ENCODE results near the gene NDE1.
"Not testable (repeated sequence)": the region's sequence is repeated elsewhere in the genome, so short reads cannot be mapped to it uniquely, and the experiment has no call there.

NDE1 gene

DNA sequence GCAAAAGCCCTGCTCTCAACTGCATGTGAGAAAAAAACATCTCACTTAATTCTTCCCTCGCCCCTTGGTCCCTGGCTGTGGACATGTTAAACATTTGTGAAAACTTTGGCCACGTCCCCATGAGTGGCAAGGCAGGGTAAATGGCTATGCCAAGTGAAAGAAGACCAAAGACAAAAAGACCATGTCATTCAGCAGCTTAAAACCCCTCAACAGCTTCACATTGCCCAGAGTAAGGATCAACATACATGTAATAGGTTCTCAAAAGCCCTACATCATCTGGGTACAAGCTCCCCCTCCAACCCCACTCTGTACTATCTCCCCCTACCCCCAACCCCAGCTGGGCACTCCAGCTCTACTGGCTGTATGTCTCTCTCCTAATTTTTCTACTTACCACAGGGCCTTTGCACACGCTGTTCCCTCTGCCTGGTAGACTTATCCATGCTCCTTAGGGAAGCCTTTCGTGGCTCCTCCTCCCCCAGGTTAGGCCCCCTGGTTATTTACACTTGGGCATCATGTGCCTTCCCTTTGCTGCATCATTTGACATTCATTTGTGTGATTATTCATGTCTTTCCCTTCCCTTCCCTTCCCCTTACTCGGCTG is 75.7 kb downstream of the NDE1 start:
- H3K9me3 ChIP-seq (ENCODE audit: control insufficient read depth in 5 of 5, low read length in 5 of 5): peaks cover 0 to 2% (median 0%) of the 10 kb centered on the region in 5 donors
- peaks cover 3 to 42% (median 20%) of the 10 kb centered on the region in 5 donors for H3K36me3 ChIP-seq (ENCODE audit: control insufficient read depth in 5 of 5, insufficient read depth in 5 of 5, low read length in 5 of 5)
- H3K4me3 ChIP-seq (ENCODE audit: low read depth in 1 of 5, low read length in 5 of 5): no peak overlapping the region
- no peaks in the 10 kb centered on the region for H3K27me3 ChIP-seq (ENCODE audit: control insufficient read depth in 5 of 5, insufficient read depth in 4 of 5, low read length in 5 of 5)
- H3K4me1 ChIP-seq (ENCODE audit: control insufficient read depth in 5 of 5, insufficient read depth in 5 of 5, low read length in 5 of 5): no peaks in the 10 kb centered on the region
- no peak overlapping the region for H3K9ac ChIP-seq (ENCODE audit: low read length in 5 of 5)
- H3K27ac ChIP-seq (ENCODE audit: low read depth, low read length): no peak overlapping the region

DNA sequence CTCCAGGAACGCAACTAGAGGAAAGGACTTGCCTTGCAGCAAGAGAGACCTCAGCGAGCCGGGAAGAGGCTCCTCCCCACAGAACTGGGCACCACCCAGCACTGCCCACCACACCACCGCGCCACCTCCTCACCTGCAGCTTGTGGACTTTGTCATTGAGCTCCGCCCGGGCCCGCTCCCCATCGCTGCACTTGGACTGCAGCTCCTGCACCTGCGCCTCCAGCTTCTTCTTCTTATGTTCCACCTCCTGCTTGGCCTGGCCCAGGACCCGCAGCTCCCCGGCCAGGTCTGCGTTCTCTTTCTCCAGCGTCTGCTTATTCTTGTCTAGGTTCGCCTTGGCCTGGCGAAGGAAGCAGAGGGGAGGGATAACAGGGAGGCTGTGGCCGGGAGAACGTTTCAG is 76.7 kb downstream of the NDE1 start:
- Histone ChIP-seq H3K4me1 (ENCODE audit: control insufficient read depth in 5 of 5, insufficient read depth in 5 of 5, low read length in 5 of 5) (no peaks in the 10 kb centered on the region), H3K9ac (ENCODE audit: low read length in 5 of 5) (no peak overlapping the region), H3K27ac (ENCODE audit: low read depth, low read length) (no peak overlapping the region), H3K4me3 (ENCODE audit: low read depth in 1 of 5, low read length in 5 of 5) (no peak overlapping the region), H3K36me3 (ENCODE audit: control insufficient read depth in 5 of 5, insufficient read depth in 5 of 5, low read length in 5 of 5) (peaks cover 3 to 35% (median 20%) of the 10 kb centered on the region in 5 donors), H3K9me3 (ENCODE audit: control insufficient read depth in 5 of 5, low read length in 5 of 5) (peaks cover 0 to 2% (median 0%) of the 10 kb centered on the region in 5 donors), H3K27me3 (ENCODE audit: control insufficient read depth in 5 of 5, insufficient read depth in 4 of 5, low read length in 5 of 5) (no peaks in the 10 kb centered on the region)

DNA sequence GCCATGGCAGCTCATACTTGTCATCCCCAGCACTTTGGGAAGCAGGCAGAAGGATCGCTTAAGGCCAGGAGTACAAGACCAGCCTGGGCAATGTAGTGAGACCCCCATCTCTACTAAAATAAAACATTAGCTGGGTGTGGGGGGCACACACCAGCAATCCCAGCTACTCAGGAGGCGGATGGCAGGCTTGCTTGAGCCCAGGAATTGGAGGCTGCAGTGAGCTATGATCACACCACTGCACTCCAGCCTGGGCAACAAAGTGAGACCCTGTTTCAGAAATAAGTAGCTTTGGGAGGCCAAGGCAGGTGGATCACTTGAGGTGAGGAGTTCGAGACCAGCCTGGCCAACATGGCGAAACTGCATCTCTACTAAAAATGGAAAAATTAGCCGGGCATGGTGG is 77.7 kb downstream of the NDE1 start:
- not testable (repeated sequence) for H3K4me1 ChIP-seq (ENCODE audit: control insufficient read depth in 5 of 5, insufficient read depth in 5 of 5, low read length in 5 of 5); H3K9me3 ChIP-seq (ENCODE audit: control insufficient read depth in 5 of 5, low read length in 5 of 5); H3K27me3 ChIP-seq (ENCODE audit: control insufficient read depth in 5 of 5, insufficient read depth in 4 of 5, low read length in 5 of 5); H3K9ac ChIP-seq (ENCODE audit: low read length in 5 of 5); H3K27ac ChIP-seq (ENCODE audit: low read depth, low read length); H3K4me3 ChIP-seq (ENCODE audit: low read depth in 1 of 5, low read length in 5 of 5)
- peaks cover 3 to 40% (median 20%) of the 10 kb centered on the region in 5 donors for H3K36me3 ChIP-seq (ENCODE audit: control insufficient read depth in 5 of 5, insufficient read depth in 5 of 5, low read length in 5 of 5)

DNA sequence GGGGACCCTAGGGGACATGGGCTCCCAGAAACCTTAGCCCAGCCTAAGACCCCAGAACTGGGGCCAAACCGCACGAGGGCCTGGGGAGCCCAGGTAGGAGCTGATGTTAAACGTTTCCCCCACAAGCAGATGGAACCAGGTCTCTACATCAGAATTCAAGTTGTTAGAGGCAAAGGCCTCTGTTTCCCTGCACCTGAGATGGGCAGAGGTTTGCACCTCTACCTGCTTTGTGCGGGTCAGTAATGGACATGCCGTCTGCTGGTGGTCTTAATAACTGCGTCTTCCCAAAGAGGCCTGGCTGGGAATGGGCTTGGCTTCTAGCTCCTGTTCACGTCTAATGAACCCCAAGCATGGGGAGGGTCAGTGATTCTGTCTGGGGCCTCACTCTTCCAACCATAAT is 79.1 kb downstream of the NDE1 start:
- peaks cover 3 to 43% (median 17%) of the 10 kb centered on the region in 5 donors for H3K36me3 ChIP-seq (ENCODE audit: control insufficient read depth in 5 of 5, insufficient read depth in 5 of 5, low read length in 5 of 5)
- H3K4me1 ChIP-seq (ENCODE audit: control insufficient read depth in 5 of 5, insufficient read depth in 5 of 5, low read length in 5 of 5): no peaks in the 10 kb centered on the region
- no peak overlapping the region for H3K4me3 ChIP-seq (ENCODE audit: low read depth in 1 of 5, low read length in 5 of 5)
- H3K27me3 ChIP-seq (ENCODE audit: control insufficient read depth in 5 of 5, insufficient read depth in 4 of 5, low read length in 5 of 5): no peaks in the 10 kb centered on the region
- H3K9ac ChIP-seq (ENCODE audit: low read length in 5 of 5): no peak overlapping the region
- H3K27ac ChIP-seq (ENCODE audit: low read depth, low read length): no peak overlapping the region
- peaks cover 0 to 2% (median 0%) of the 10 kb centered on the region in 5 donors for H3K9me3 ChIP-seq (ENCODE audit: control insufficient read depth in 5 of 5, low read length in 5 of 5)

DNA sequence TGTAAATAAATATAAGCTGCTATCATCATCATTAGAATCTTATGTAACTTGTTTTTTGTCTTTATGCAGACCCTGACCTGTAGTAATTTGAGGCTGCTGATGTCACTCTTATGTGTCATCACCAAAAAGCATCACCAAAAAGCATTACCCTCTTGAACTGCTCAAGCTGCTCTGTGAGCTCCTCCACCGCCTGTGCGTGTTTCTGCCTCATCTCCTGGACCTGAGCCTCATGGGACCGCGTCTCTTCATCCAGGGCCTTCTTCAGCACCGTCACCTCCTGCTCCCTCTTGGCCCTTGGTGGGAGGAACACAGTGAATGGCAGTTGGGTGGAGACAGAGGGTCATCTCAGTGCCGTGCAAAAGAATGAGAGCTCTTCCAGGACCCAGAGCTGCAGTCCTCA is 82.4 kb downstream of the NDE1 start:
- Histone ChIP-seq H3K4me3 (ENCODE audit: low read depth in 1 of 5, low read length in 5 of 5) (no peak overlapping the region), H3K27ac (ENCODE audit: low read depth, low read length) (no peak overlapping the region), H3K9ac (ENCODE audit: low read length in 5 of 5) (no peak overlapping the region), H3K9me3 (ENCODE audit: control insufficient read depth in 5 of 5, low read length in 5 of 5) (no peaks in the 10 kb centered on the region), H3K27me3 (ENCODE audit: control insufficient read depth in 5 of 5, insufficient read depth in 4 of 5, low read length in 5 of 5) (no peaks in the 10 kb centered on the region), H3K36me3 (ENCODE audit: control insufficient read depth in 5 of 5, insufficient read depth in 5 of 5, low read length in 5 of 5) (peaks cover 0 to 37% (median 2%) of the 10 kb centered on the region in 5 donors), H3K4me1 (ENCODE audit: control insufficient read depth in 5 of 5, insufficient read depth in 5 of 5, low read length in 5 of 5) (no peaks in the 10 kb centered on the region)

DNA sequence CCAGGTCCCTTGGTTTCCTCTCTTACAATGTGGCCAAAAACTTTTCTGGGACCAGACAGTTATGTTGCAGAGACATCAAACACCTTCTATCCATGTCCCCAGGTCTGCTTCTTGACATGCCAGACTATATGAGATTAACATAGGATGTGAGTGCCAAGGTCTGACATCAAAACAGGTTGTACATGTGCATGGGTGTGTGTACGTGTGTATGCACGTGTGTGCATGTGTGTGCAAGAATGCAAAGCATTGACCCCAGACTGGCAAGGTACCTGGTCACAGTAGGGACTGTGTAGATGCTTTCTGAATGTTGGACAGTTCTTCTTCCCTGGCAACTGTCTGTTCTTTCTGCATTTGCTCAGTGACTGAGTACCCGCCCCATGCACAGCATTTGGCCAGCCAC is 85.6 kb downstream of the NDE1 start:
- Histone ChIP-seq H3K27me3 (ENCODE audit: control insufficient read depth in 5 of 5, insufficient read depth in 4 of 5, low read length in 5 of 5) (no peaks in the 10 kb centered on the region), H3K4me3 (ENCODE audit: low read depth in 1 of 5, low read length in 5 of 5) (no peak overlapping the region), H3K27ac (ENCODE audit: low read depth, low read length) (no peak overlapping the region), H3K4me1 (ENCODE audit: control insufficient read depth in 5 of 5, insufficient read depth in 5 of 5, low read length in 5 of 5) (no peaks in the 10 kb centered on the region), H3K9ac (ENCODE audit: low read length in 5 of 5) (no peak overlapping the region), H3K36me3 (ENCODE audit: control insufficient read depth in 5 of 5, insufficient read depth in 5 of 5, low read length in 5 of 5) (peaks cover 0 to 38% (median 2%) of the 10 kb centered on the region in 5 donors), H3K9me3 (ENCODE audit: control insufficient read depth in 5 of 5, low read length in 5 of 5) (peaks cover 0 to 2% (median 1%) of the 10 kb centered on the region in 5 donors)

DNA sequence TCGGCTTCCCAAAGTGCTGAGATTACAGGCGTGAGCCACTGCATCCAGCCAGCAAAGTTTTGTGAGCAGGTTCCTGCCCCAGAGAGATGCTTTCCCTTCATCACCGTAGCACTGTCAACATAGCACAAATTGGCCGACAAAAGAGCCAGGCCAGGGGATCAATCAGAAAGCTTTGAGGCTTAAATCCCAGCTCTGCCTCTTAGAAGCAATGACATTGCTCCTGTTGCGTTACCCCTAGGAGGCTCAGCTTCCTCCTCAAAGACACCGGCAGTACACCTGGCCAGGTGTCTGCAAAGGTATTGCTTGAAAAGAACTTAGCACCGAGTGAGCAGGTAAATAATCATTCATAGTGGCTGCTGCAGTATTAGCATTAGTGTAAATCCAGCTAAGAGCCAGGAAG is 86.5 kb downstream of the NDE1 start:
- H3K4me3 ChIP-seq (ENCODE audit: low read depth in 1 of 5, low read length in 5 of 5): no peak overlapping the region
- no peak overlapping the region for H3K9ac ChIP-seq (ENCODE audit: low read length in 5 of 5)
- H3K4me1 ChIP-seq (ENCODE audit: control insufficient read depth in 5 of 5, insufficient read depth in 5 of 5, low read length in 5 of 5): no peaks in the 10 kb centered on the region
- H3K27ac ChIP-seq (ENCODE audit: low read depth, low read length): no peak overlapping the region
- H3K27me3 ChIP-seq (ENCODE audit: control insufficient read depth in 5 of 5, insufficient read depth in 4 of 5, low read length in 5 of 5): no peaks in the 10 kb centered on the region
- peaks cover 0 to 46% (median 2%) of the 10 kb centered on the region in 5 donors for H3K36me3 ChIP-seq (ENCODE audit: control insufficient read depth in 5 of 5, insufficient read depth in 5 of 5, low read length in 5 of 5)
- peaks cover 0 to 11% (median 8%) of the 10 kb centered on the region in 5 donors for H3K9me3 ChIP-seq (ENCODE audit: control insufficient read depth in 5 of 5, low read length in 5 of 5)

DNA sequence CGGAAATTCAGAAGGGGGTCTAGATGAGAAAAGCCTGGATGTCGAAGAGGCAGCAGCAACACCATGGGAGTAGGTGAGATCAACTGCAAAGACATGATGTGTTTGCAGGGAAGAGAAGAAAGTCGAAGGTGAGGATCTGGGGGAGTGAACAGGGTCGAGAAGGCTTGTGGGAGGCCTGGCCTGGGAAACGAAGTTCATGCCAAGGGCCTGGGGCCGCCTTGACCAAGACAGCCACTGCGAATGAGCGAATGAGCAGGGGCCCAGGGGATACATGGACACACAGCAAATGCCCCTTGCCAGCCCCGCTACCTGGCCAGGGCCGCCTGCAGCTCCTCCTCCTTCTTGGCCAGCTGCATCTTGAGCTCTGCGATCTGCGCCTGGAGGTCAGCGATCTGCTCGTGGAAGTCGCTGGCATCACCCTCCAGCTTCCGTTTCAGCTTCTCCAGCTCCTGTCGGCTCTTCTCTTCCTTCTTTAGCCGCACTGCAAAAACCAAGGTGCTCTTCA is 87.1 kb downstream of the NDE1 start:
- no peaks in the 10 kb centered on the region for H3K27me3 ChIP-seq (ENCODE audit: control insufficient read depth in 5 of 5, insufficient read depth in 4 of 5, low read length in 5 of 5)
- peaks cover 0 to 11% (median 8%) of the 10 kb centered on the region in 5 donors for H3K9me3 ChIP-seq (ENCODE audit: control insufficient read depth in 5 of 5, low read length in 5 of 5)
- no peak overlapping the region for H3K4me3 ChIP-seq (ENCODE audit: low read depth in 1 of 5, low read length in 5 of 5)
- H3K36me3 ChIP-seq (ENCODE audit: control insufficient read depth in 5 of 5, insufficient read depth in 5 of 5, low read length in 5 of 5): peaks cover 0 to 49% (median 2%) of the 10 kb centered on the region in 5 donors
- H3K4me1 ChIP-seq (ENCODE audit: control insufficient read depth in 5 of 5, insufficient read depth in 5 of 5, low read length in 5 of 5): no peaks in the 10 kb centered on the region
- H3K9ac ChIP-seq (ENCODE audit: low read length in 5 of 5): no peak overlapping the region
- no peak overlapping the region for H3K27ac ChIP-seq (ENCODE audit: low read depth, low read length)

DNA sequence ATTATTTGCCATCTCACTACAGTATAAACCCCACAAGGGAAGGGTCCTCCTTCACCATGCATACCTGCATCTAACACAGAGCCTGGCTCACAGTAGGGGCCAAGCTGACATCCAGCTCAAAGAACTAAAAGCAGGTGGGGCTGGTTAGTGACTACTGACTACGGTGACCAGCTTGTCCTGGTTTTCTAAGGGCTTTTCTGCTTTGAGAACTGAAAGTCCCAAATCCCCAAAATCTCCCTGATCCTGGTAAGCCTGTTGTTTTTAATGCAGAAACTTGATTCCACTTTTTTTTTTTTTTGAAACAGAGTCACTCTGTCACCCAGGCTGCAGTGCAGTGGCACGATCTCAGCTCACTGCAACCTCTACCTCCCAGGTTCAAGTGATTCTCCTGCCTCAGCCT is 89.4 kb downstream of the NDE1 start:
- peaks cover 0 to 11% (median 8%) of the 10 kb centered on the region in 5 donors for H3K9me3 ChIP-seq (ENCODE audit: control insufficient read depth in 5 of 5, low read length in 5 of 5)
- H3K4me3 ChIP-seq (ENCODE audit: low read depth in 1 of 5, low read length in 5 of 5): no peak overlapping the region
- no peaks in the 10 kb centered on the region for H3K27me3 ChIP-seq (ENCODE audit: control insufficient read depth in 5 of 5, insufficient read depth in 4 of 5, low read length in 5 of 5)
- H3K4me1 ChIP-seq (ENCODE audit: control insufficient read depth in 5 of 5, insufficient read depth in 5 of 5, low read length in 5 of 5): no peaks in the 10 kb centered on the region
- H3K27ac ChIP-seq (ENCODE audit: low read depth, low read length): no peak overlapping the region
- no peak overlapping the region for H3K9ac ChIP-seq (ENCODE audit: low read length in 5 of 5)
- H3K36me3 ChIP-seq (ENCODE audit: control insufficient read depth in 5 of 5, insufficient read depth in 5 of 5, low read length in 5 of 5): peaks cover 0 to 40% (median 2%) of the 10 kb centered on the region in 5 donors

DNA sequence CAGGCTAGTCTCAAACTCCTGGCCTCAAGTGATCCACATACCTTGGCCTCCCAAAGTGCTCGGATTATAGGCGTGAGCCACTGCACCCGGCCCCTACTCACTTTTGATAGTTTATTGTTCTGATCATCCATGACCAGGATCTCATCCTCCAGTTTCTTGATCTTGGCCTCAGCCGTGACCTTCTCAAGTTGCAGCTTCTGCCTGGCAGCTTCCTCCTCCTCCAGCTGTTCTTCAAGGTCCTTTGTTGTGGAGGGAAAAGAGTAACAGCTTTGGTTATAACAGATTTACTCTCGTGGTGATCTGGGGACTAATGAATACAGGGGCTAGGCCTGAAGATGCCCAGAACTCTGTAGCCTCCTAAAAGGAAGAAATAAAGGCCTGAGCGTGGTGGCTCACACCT is 89.9 kb downstream of the NDE1 start:
- H3K27ac ChIP-seq (ENCODE audit: low read depth, low read length): no peak overlapping the region
- peaks cover 0 to 4% (median 0%) of the 10 kb centered on the region in 5 donors for H3K4me1 ChIP-seq (ENCODE audit: control insufficient read depth in 5 of 5, insufficient read depth in 5 of 5, low read length in 5 of 5)
- peaks cover 0 to 11% (median 8%) of the 10 kb centered on the region in 5 donors for H3K9me3 ChIP-seq (ENCODE audit: control insufficient read depth in 5 of 5, low read length in 5 of 5)
- H3K36me3 ChIP-seq (ENCODE audit: control insufficient read depth in 5 of 5, insufficient read depth in 5 of 5, low read length in 5 of 5): peaks cover 0 to 40% (median 2%) of the 10 kb centered on the region in 5 donors
- no peak overlapping the region for H3K4me3 ChIP-seq (ENCODE audit: low read depth in 1 of 5, low read length in 5 of 5)
- H3K9ac ChIP-seq (ENCODE audit: low read length in 5 of 5): no peak overlapping the region
- H3K27me3 ChIP-seq (ENCODE audit: control insufficient read depth in 5 of 5, insufficient read depth in 4 of 5, low read length in 5 of 5): no peaks in the 10 kb centered on the region
